ENCODE data around the gene SERPINA3. TPM values are rescaled to one million over a fixed set of nuclear protein-coding genes. Genes with fewer than 3 reads are reported as not detected.

SERPINA3 gene
- total RNA-seq, 1 donor: 5.1 TPM

- H3K4me1 ChIP-seq (ENCODE audit: insufficient read depth, low read length): peaks cover 30% of the 10 kb centered on the region
- H3K36me3 ChIP-seq (ENCODE audit: insufficient read depth, low read length): no peaks in the 10 kb centered on the region
- peak overlapping the region; percentile 68 for H2AFZ ChIP-seq (ENCODE audit: low read length)
- no peak overlapping the region for H3K4me2 ChIP-seq (ENCODE audit: insufficient read depth, low read length)
- H3K27me3 ChIP-seq (ENCODE audit: insufficient read depth, low read length): no peaks in the 10 kb centered on the region
- H3K4me3 ChIP-seq (ENCODE audit: insufficient read depth, low read length): no peak overlapping the region
- H3K9me3 ChIP-seq (ENCODE audit: low read depth, low read length): no peaks in the 10 kb centered on the region
- no peaks in the 10 kb centered on the region for H3K79me2 ChIP-seq (ENCODE audit: insufficient read depth, low read length)
- H3K27ac ChIP-seq (ENCODE audit: low read depth, low read length): peak overlapping the region; percentile 67
- DNase-seq (ENCODE audit: insufficient read length, low spot score, missing footprints): peak; percentile 89
- no peak for TF ChIP-seq CTCF (IDR thresholded peaks at IDR 0.05; ENCODE audit: extremely low read depth, low read depth, low read length)
- no peaks in the 10 kb centered on the region for H4K20me1 ChIP-seq (ENCODE audit: insufficient read depth, low read length)
These were observed 40.2 kb upstream of the SERPINA3 start for GRCh38 chr14:94571950-94572349.

- Histone ChIP-seq H3K27ac (ENCODE audit: low read depth, low read length) (peak overlapping the region; percentile 67), H3K4me2 (ENCODE audit: insufficient read depth, low read length) (no peak overlapping the region), H2AFZ (ENCODE audit: low read length) (no peak overlapping the region), H3K9me3 (ENCODE audit: low read depth, low read length) (no peaks in the 10 kb centered on the region), H3K4me3 (ENCODE audit: insufficient read depth, low read length) (no peak overlapping the region), H3K36me3 (ENCODE audit: insufficient read depth, low read length) (no peaks in the 10 kb centered on the region), H3K27me3 (ENCODE audit: insufficient read depth, low read length) (no peaks in the 10 kb centered on the region), H3K79me2 (ENCODE audit: insufficient read depth, low read length) (no peaks in the 10 kb centered on the region), H3K4me1 (ENCODE audit: insufficient read depth, low read length) (peaks cover 30% of the 10 kb centered on the region), H4K20me1 (ENCODE audit: insufficient read depth, low read length) (no peaks in the 10 kb centered on the region)
- peak; percentile 68 for DNase-seq (ENCODE audit: insufficient read length, low spot score, missing footprints)
- TF ChIP-seq CTCF (IDR thresholded peaks at IDR 0.05; ENCODE audit: extremely low read depth, low read depth, low read length): no peak
These were observed 39.4 kb upstream of the SERPINA3 start for GRCh38 chr14:94572637-94573303.

GRCh38 chr14:94573475-94574277 lies 38.5 kb upstream of the SERPINA3 start:
- no peak for TF ChIP-seq CTCF (IDR thresholded peaks at IDR 0.05; ENCODE audit: extremely low read depth, low read depth, low read length)
- Histone ChIP-seq H4K20me1 (ENCODE audit: insufficient read depth, low read length) (no peaks in the 10 kb centered on the region), H3K79me2 (ENCODE audit: insufficient read depth, low read length) (no peaks in the 10 kb centered on the region), H3K9me3 (ENCODE audit: low read depth, low read length) (no peaks in the 10 kb centered on the region), H3K27ac (ENCODE audit: low read depth, low read length) (no peak overlapping the region), H3K4me1 (ENCODE audit: insufficient read depth, low read length) (peaks cover 30% of the 10 kb centered on the region), H3K4me3 (ENCODE audit: insufficient read depth, low read length) (no peak overlapping the region), H3K4me2 (ENCODE audit: insufficient read depth, low read length) (no peak overlapping the region), H3K27me3 (ENCODE audit: insufficient read depth, low read length) (no peaks in the 10 kb centered on the region), H3K36me3 (ENCODE audit: insufficient read depth, low read length) (no peaks in the 10 kb centered on the region), H2AFZ (ENCODE audit: low read length) (no peak overlapping the region)
- no peak for DNase-seq (ENCODE audit: insufficient read length, low spot score, missing footprints)

DNA sequence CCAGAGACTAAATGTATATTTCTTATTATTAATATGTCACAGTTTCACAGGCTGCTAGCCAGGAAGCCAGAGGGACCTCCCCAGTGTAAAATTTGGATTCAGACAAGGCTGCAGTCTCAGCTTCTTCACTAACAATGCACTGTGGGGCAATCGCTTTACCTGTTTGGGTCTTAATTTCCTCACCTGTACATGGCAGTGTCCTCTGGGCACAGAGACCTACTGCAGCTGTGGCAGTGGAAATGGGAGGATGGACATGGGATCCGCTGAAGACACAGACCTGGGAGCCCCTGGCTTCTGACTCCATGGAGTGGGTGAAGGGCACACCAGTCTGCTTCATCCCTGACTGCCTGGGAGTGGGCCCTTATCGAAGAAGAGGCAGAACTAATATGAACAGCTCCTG lies 37.9 kb upstream of the SERPINA3 start:
- H3K4me1 ChIP-seq (ENCODE audit: insufficient read depth, low read length): peaks cover 30% of the 10 kb centered on the region
- no peak overlapping the region for H3K27ac ChIP-seq (ENCODE audit: low read depth, low read length)
- no peaks in the 10 kb centered on the region for H4K20me1 ChIP-seq (ENCODE audit: insufficient read depth, low read length)
- no peaks in the 10 kb centered on the region for H3K9me3 ChIP-seq (ENCODE audit: low read depth, low read length)
- H3K27me3 ChIP-seq (ENCODE audit: insufficient read depth, low read length): no peaks in the 10 kb centered on the region
- no peak for TF ChIP-seq CTCF (IDR thresholded peaks at IDR 0.05; ENCODE audit: extremely low read depth, low read depth, low read length)
- no peaks in the 10 kb centered on the region for H3K36me3 ChIP-seq (ENCODE audit: insufficient read depth, low read length)
- no peak overlapping the region for H2AFZ ChIP-seq (ENCODE audit: low read length)
- no peak overlapping the region for H3K4me2 ChIP-seq (ENCODE audit: insufficient read depth, low read length)
- DNase-seq (ENCODE audit: insufficient read length, low spot score, missing footprints): no peak
- H3K79me2 ChIP-seq (ENCODE audit: insufficient read depth, low read length): no peaks in the 10 kb centered on the region
- no peak overlapping the region for H3K4me3 ChIP-seq (ENCODE audit: insufficient read depth, low read length)
